OCI-LY1 (cell line): ENCODE results near the gene BOC.

Experiments used
- H2AFZ ChIP-seq: fragments of 200-600 bp; sonication (generic), shearing (Covaris generic); 2 replicates; pipeline ENCODE4 v1.6.0; 2014; ENCODE audit warnings: antibody characterized with exemption, mild to moderate bottlenecking, low read length
- H3F3A ChIP-seq: fragments of 200-600 bp; sonication (generic), shearing (Covaris generic); 2 replicates; pipeline ENCODE4 v1.6.0; 2014; ENCODE audit warnings: mild to moderate bottlenecking, antibody characterized with exemption, low read length, moderate library complexity; ENCODE audit not compliant: insufficient read depth
- H3K27ac ChIP-seq: fragments of 200-600 bp; sonication (generic); 2 replicates; pipeline ENCODE4 v1.5.1; 2014; ENCODE audit warnings: low read length, mixed run types, mild to moderate bottlenecking, low read depth; ENCODE audit not compliant: poor library complexity, severe bottlenecking
- H3K27me3 ChIP-seq: fragments of 200-600 bp; sonication (generic); 2 replicates; pipeline ENCODE4 v1.6.0; 2014; ENCODE audit warnings: antibody characterized with exemption, mild to moderate bottlenecking, low read length, moderate library complexity; ENCODE audit not compliant: insufficient read depth
- H3K36me3 ChIP-seq: fragments of 200-600 bp; sonication (generic); 2 replicates; pipeline ENCODE4 v1.6.1; 2014; ENCODE audit warnings: mild to moderate bottlenecking, antibody characterized with exemption, low read length, moderate library complexity, mixed read lengths; ENCODE audit not compliant: insufficient read depth
- H3K4me1 ChIP-seq: fragments of 200-600 bp; sonication (generic); 2 replicates; pipeline ENCODE4 v1.5.1; 2014; ENCODE audit warnings: mild to moderate bottlenecking, low read length, moderate library complexity; ENCODE audit not compliant: insufficient read depth, severe bottlenecking
- H3K4me2 ChIP-seq: fragments of 200-600 bp; sonication (generic), shearing (Covaris generic); 2 replicates; pipeline ENCODE4 v1.6.1; 2014; ENCODE audit warnings: low read length
- H3K4me3 ChIP-seq: fragments of 200-600 bp; sonication (generic); 2 replicates; pipeline ENCODE4 v1.5.1; 2014; ENCODE audit warnings: low read length, low read depth, mild to moderate bottlenecking, mixed read lengths; ENCODE audit not compliant: poor library complexity, severe bottlenecking
- H3K79me2 ChIP-seq: fragments of 200-600 bp; shearing (Covaris generic); 2 replicates; pipeline ENCODE4 v1.6.1; 2016; ENCODE audit warnings: mixed run types, low read length, mixed read lengths; ENCODE audit not compliant: insufficient read depth
- H3K9ac ChIP-seq: fragments of 200-600 bp; sonication (generic), shearing (Covaris generic); 2 replicates; pipeline ENCODE4 v1.6.1; 2014; ENCODE audit warnings: mild to moderate bottlenecking, low read length, mixed read lengths
- H3K9me2 ChIP-seq: fragments of 200-600 bp; sonication (generic), shearing (Covaris generic); 2 replicates; pipeline ENCODE4 v1.6.1; 2014; ENCODE audit warnings: low read depth, mild to moderate bottlenecking, low read length, mixed read lengths
- H3K9me3 ChIP-seq: fragments of 200-600 bp; shearing (Covaris generic); 2 replicates; pipeline ENCODE4 v1.6.1; 2014; ENCODE audit warnings: low read length, mixed read lengths
- H4K20me1 ChIP-seq: fragments of 200-600 bp; sonication (generic), shearing (Covaris generic); 2 replicates; pipeline ENCODE4 v1.6.0; 2016; ENCODE audit warnings: mild to moderate bottlenecking, low read length; ENCODE audit not compliant: insufficient read depth
- CTCF ChIP-seq: fragments of 200-600 bp; sonication (generic), shearing (Covaris generic); IDR thresholded peaks from 2 replicates; pipeline ENCODE4 v1.5.1; 2017; ENCODE audit warnings: mild to moderate bottlenecking, antibody characterized with exemption, low read length, moderate library complexity, mixed read lengths
- EZH2 ChIP-seq: fragments of 200-600 bp; sonication (generic), shearing (Covaris generic); IDR thresholded peaks from 2 replicates; pipeline ENCODE4 v1.8.0; 2017; ENCODE audit warnings: borderline replicate concordance, mixed run types, mild to moderate bottlenecking, antibody characterized with exemption, low read length, moderate library complexity, mixed read lengths

The BOC gene

DNA sequence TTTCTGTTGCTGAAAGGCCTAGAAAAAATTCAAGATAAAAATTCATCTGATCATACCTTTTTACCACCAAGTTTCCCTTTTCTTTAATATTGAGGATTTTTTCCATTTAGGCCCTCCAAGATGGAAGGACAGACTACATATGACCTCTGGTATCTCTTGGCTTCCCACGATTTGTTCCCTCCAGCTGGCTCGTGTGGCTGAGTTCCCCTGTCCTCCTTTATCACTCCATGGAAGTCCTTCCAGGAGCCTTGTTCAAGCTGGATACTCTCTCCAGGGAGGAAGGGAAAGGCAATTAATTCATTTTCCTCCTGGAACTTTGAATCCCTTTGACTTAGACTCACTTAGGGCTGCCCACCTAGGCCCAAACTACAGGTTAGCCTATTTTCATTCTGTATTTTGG is 119.4 kb downstream of the BOC start:
- Histone ChIP-seq H3K79me2 (no peaks in the 10 kb centered on the region), H4K20me1 (no peaks in the 10 kb centered on the region), H3K36me3 (no peaks in the 10 kb centered on the region), H3K9me3 (no peaks in the 10 kb centered on the region), H3K27ac (no peak overlapping the region), H3K9ac (no peak overlapping the region), H3K4me2 (no peak overlapping the region), H3K9me2 (no peaks in the 10 kb centered on the region), H3K4me1 (no peaks in the 10 kb centered on the region), H2AFZ (no peak overlapping the region), H3K4me3 (no peak overlapping the region), H3F3A (no peaks in the 10 kb centered on the region), H3K27me3 (no peaks in the 10 kb centered on the region)
- TF ChIP-seq EZH2, result no peak
- no peak for TF ChIP-seq CTCF

- Histone ChIP-seq H3K9ac (no peak overlapping the region), H3K4me1 (no peaks in the 10 kb centered on the region), H4K20me1 (no peaks in the 10 kb centered on the region), H3K4me3 (no peak overlapping the region), H2AFZ (no peak overlapping the region), H3K4me2 (no peak overlapping the region), H3K9me2 (no peaks in the 10 kb centered on the region), H3K27me3 (no peaks in the 10 kb centered on the region), H3K27ac (no peak overlapping the region), H3K36me3 (no peaks in the 10 kb centered on the region), H3F3A (no peaks in the 10 kb centered on the region), H3K9me3 (no peaks in the 10 kb centered on the region), H3K79me2 (no peaks in the 10 kb centered on the region)
- TF ChIP-seq CTCF, result no peak
- TF ChIP-seq EZH2, result no peak
Observed at GRCh38 chr3:113331187-113331586, 119.8 kb downstream of the BOC start.
